GM19035 (cell line): Measurements from ENCODE around the gene LYRM9.
A peak's percentile ranks its signal among the peaks of the same experiment; 100 is the strongest.
"Not testable (repeated sequence)": the region's sequence is repeated elsewhere in the genome, so short reads cannot be mapped to it uniquely, and the experiment has no call there.

Source experiments
- ATAC-seq: cut with Tn5 transposase; IDR thresholded peaks from one replicate; pipeline ENCODE4 v1.9.1; 2021; ENCODE audit not compliant: unreplicated experiment

LYRM9 gene

DNA sequence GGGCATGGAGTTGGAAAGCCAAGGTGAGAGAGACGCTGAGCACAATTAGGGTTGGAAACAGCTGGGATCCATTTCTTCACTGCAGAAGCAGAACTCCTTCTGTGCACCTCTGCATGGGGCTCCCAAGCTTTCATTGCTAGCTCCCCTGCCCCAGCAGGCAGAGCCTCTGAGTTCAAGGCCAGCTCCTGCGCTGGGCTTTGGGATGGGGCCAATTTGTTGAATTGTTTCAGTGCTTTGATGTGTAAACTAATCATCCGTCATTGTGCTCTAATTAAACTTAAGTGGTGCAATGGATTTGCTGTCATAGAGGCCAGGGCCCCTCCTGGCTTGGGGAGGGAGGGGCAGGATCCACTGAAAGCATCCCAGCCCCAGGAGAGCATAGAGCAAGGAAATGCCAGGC is 13.5 kb upstream of the LYRM9 start:
- ATAC-seq: no peak

DNA sequence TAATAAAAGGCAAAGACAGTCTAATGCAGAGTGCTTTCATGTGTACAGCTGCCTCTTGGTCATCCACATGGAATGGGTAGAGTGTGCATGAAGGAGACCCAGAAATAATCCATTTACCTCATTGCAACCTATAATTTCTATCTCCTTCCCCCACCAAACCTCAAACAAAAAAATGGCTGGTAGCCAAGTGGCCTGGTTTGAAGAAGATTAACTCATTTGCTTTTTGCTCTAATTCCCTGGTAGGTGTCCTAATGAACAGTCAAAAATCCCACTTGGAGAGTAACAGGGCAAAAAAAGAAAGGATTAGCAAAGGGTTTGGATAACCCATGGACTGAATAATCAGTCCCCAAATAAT is 13.0 kb upstream of the LYRM9 start:
- no peak for ATAC-seq

DNA sequence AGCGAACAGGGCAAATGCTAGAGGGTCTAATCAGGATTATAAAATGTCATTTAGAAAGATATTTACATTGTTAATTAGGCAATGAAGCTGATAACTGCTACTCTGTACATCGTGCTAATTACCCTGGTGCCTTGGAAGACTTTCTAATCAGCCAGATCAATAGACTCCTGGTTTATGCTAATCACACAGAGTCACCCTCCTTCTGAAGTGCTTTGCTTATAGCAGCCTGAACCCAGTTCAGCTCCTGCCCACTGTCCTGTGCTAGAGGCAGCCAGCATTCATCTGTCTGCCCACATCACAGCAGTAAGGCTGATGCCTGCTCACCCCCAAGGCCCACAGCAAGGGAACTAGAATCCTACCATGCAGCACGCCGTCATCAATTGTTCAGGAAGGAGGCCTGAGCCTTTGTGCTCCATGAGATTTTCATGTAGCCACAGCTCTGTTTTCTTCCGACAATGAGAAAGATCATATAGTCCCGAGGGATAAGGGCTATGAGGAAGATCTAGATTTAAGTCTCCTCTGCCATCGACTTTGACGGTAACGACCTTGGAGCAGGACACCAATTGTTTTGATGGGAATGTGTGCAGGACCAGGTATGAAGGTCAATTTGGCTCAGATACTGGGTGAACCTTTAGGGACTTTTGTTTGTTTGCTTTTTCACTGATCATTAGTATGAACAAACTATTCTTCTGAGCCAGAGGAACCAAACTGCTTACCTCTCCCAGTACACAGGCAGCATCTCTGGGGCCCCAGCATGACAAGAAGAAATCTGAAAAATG is 12.5 kb upstream of the LYRM9 start:
- no peak for ATAC-seq

DNA sequence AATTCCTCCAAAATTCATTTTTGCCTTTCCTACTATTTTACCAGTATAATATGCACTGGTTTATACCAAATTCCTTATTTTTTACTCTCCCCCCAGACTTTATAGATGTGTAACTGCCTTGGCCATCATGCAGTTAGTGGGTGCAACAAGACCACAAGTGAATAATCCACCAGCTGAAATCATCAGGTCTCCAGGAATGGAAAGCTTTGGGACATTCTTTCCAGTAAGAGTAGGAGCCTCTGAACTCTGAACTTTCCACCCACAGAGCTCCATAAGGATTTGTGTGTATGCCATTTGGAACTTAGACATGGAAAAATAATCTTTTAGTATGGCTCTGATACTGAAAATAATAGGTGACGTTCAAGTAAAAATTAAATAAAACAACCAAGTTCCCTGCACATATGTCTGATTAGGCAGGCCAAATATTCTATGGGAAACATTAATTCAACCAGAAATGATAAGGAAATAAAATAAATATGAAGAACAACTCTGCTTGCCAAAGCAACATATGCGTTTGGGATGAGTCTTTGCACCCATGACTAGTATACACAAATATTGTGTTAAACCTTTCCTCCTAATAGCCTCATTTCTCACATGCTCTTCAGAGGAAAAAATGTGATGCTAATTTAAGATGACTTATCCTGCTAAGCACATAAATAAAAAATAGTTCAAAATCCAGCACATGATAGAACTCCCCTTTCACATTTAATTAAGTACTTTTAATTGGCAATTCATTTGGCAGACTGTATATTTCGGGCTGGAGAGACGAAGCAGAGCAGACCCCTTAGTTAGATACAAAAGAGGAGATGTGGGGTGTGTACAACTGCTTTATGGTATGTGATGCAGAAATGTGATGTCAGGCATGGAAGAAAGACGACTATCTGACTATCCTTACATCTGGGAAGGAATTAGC is 11.6 kb upstream of the LYRM9 start:
- ATAC-seq: no peak

DNA sequence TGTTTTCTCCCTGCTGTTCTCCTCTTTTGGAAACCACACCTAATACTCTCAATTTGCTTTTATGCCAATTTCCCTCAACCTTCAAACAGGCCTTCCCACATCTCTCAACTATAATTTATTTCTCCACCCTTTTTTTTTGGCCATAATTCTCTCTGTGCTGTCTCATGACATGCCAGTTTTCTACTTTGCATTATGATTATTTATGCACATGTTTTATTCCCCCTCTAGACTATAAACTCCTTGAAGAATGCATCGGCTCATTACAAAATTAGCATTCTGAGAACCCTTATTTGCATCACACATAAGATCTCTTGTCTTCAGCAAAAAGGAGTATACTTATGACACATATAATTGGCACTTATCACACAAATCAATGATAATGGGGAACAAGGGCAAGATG is 10.9 kb upstream of the LYRM9 start:
- no peak for ATAC-seq

DNA sequence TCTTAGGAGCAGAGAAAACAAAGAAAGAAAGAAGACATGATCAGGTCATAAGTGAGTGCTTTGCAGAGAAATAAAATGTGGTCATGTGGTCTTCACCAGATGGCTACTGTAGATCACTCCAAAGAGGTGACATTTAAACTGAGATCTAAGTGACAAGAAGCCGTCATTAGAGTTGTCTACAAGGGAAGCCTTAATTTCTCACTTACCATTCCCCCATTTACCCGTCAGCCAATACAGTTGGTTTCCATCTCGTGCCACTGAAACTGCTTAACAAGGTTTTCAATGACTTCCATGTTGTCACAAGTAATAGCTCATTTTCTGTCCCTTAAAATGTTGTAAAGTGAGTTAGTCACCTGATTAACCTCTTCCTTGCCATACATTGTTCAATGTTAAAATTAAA is 6.4 kb upstream of the LYRM9 start:
- ATAC-seq: no peak

DNA sequence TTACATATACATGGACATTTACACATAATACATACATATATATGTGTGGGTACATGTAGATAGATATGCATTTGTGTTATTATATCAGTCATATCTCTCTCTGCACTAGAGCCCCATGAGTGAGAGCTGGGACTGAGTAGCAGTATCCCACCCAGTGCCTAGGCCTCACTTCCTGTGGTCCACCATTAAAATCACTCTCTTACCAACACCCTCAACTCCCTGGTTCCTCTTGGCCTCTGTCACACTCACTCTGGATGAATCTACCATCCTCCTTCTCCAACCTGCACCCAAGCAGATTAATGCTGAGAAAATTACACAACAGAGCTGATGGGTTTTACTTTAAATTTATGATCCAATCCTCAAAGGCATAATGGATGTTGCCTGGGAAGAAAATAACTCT is 4.9 kb upstream of the LYRM9 start:
- no peak for ATAC-seq

DNA sequence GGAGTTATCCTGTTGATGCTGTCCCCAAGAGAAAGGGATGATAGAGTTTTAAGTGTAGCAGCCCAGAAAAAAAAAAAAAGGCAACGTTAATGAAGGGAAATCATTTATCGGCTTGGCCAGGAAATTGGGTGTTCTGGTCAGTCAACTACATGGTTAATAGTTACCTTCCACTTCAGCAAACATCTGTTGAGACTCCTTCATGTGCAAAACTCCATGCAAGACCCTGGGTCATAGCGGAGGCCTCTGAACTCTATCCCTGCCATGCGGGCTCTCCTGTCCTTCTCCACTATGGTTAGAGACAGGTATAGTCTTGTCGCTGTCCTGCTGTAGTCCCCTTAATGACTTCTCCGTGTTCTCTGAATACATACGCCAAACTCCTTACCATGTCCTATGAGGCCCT is 3.5 kb upstream of the LYRM9 start:
- ATAC-seq: no peak

DNA sequence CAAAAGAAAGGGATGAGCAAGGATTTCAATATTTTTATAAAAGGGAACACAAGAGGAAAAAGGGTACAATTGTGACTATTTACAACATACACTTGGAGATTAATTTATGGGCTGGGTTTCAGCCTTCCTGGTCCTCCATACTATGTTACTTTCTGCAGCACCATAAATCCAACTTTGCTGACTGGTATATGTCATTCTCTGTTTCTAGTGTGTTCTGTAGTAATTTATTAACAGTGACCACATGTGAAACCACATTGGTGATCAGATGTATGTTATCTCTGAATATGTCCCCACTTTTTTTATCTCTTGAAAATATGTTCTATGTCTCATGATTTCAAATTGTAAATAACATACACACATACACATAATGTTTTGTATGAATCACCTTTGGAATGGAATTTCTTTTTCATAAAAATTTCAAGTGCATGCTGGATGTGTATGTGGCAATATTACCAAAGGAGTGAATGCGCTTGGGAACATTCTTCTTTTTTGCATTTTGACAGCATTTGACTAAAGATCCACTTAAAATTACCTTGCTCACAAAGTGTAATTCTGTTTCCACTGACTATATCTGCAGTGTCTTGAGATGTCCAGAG is 2.9 kb upstream of the LYRM9 start:
- no peak for ATAC-seq

DNA sequence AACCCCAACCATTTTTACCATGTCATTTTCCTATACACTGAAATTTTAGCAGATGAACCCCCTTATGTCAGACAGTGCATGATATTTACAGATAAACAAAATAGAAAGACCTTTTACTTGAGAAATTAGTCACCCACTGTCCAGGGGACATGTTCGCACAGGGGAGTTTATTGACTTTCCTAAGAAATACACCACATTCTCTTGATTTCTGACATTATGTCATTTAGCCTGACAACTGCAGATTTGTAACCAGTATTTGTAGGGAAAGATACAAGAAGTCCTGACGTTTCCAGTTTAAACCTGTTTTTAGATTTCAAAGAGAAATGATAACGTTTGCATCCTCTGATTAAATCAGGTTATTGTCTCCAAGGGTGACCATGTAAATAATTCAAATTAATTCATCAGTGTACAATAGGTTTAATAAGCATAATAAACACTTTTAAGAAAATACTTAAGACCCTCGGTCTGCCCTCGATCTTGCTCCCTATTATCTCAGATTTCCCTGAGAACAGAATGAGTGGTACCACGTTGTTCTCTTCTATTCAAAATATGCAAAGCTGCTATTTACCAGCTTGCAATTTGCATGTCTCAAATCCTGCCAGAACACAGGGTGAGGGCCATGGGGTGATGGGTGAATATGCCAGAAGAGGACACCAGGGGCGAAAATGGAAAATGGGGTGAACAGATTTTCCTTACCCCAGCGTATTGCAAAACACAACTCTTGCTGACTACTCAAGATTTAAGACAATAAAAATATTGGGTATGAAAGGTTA is 2.1 kb upstream of the LYRM9 start:
- ATAC-seq: no peak

DNA sequence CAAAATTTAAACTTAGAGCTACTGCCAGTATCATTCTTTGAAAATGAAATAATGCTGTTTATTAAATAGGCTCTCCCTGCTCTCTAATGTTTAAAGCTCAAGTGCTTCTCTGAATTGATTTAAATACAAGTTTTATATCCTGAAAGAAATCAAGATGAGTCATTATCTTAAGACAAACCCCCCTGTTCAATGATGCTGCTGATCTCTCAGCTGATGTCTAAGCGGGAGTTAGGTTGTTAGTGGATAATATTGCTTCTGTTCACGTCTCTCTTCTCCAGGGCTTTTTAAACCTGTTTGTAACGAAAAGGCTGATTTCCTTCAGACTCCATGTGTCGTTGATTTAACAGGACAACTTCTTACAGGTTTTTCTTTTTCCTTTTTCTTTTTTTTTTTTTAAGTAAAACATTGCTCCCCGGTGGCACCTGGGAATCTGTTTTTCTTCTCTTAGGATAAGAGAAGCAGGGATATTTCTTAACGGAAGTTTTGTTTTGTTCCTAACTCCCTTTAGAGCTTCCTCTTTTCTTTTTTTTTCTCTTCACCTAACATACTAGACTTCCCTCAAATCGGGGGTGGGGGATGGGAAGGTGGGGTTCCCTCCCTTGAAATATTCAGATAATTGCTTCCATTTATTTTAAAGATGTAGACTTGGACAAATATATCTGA is 807 bp upstream of the LYRM9 start:
- ATAC-seq: no peak

DNA sequence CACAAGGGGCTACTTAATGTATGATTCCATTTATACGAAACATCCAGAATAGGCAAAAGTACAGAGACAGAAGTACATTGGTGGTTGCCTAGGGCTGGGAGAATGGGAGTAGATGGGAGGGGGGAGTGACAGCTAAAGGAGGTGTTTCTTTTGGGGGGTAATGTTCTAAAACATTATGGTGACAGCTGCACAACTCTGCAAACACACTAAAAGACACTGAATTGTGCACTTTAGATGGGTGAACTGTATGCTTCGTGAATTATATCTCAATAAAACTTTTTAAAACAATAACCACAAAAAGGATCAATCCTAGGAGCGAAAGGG is 661 bp downstream of the LYRM9 start:
- ATAC-seq: no peak

DNA sequence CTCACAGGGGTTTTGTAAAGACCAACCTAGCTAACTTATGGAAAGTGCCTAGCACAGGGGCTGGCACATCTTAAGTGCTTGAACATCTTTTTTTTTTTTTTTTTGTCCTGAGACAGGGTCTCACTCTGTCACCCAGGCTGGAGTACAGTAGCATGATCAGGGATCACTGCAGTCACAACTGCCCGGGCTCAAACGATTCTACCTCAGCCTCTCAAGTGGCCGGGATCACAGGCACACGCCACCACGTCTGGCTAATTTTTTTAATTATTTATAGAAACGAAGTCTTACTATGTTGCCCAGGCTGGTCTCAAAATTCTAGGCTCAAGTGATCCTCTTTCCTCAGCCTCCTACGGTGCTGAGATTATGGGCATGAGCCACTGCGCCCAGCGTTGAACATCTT is 1.3 kb downstream of the LYRM9 start:
- no peak for ATAC-seq

DNA sequence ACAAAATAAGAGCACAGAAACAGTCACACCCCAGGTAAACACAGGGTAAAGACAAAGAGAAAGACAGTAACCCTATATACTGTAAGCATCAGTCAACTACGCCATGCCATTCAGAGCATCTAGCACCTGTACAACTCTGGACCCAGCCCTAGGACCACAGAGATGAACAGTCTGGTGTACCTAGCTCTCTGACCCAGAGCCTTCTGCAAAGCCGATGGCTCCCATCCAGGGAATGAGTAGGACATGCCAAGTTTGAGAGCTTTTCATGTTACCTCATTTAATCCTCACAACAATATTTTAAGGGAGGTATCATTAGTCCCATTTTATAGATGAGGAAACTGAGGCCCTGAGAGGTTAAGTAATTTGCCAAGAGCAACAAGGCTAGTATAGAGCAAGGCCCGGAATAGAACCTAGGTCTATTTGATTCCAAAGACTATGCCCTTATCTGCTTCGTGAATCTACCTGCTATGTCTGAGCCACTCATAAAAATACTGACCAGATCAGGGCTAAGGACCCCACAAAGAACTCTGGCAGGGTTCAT is 3.4 kb downstream of the LYRM9 start:
- no peak for ATAC-seq

DNA sequence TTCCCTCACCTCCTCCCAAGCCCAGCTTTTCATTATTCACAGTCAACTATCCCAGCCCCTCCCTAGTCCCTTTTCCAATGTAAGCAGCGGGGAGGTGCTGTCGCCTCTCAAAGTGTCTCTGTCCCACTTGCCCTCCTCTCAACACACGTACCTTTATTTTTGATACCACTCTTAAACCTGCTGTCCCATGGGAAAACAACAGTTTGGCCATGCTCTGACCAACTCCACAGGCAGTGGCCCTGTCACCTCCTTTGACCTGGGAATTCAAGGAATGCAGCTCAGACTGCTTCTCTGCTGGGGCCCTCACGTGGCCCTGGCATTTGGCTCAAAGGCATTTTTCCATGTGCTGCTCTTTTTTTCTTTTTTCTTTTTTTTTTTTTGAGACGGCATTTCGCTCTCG is 4.2 kb downstream of the LYRM9 start:
- no peak for ATAC-seq

DNA sequence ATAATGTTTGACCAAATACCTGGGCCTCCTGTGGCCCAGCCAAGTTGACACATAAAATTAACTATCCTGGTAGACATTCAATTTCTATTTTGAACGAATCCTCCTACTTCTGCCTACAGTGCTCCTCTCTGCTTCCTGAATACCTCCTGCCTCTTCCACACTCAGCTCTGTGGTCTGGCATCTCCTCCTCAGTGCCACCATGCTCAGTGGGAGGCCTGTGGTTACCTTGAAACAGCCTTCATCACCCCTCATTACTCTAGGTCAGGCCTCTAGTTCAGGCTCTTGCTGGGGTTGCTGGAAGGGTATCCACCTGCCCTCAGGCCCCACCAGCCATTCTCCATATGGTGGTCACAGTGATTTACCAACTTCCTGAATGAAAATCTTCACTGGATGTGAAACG is 5.1 kb downstream of the LYRM9 start:
- no peak for ATAC-seq

DNA sequence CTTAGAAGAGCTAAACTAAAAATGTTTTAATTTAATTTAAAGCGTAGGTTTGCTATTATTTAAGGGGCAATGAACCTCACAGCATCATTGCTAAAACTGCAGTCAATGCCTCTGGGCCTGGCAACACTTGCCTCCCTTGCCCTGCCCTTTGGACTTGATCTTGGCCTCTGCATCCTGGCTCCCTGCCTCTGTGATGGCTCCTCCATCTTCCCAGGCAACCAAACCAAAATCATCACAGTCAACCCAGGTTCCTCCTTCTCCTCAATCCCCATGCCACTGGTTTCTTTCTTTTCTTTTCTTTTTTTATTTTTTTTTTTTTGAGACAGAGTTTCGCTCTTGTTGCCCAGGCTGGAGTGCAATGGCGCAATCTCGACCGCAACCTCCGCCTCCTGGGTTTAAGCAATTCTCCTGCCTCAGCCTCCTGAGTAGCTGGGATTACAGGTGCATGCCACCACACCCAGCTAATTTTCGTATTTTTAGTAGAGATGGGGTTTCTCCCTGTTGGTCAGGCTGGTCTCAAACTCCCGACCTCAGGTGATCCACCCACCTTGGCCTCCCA is 6.7 kb downstream of the LYRM9 start:
- ATAC-seq: not testable (repeated sequence)

DNA sequence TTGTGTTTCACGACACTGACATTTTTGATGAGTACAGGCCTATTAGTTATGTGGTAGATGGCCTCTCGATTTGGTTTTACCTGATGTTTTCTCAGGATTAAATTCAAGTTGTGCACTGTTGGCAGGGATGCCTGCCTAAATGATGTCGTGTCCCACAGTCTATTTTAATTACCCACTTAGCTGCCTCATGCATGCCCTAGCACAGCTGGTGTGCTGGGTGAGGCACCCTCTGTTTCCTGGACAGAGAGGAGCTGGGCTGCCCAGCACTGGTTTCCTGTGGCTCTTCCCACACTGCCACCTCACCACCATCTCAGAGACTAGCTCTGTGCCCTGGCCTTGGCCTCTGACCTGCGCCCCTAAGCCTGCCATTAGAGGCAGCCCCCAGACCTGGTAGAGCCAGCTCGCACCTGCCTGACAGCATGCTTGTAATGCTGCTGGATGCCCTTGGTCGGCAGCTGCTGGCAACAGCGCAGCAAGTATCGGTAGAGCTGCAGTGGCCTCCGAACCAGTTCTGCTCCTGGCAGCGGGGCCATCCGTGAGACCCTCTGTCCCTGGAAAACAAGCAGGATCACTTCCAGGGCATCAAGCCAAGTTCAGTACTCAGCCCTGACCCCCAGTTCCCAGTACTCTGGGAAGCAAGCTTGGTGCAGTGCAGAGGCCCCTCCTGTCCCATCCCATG is 10.9 kb downstream of the LYRM9 start:
- ATAC-seq: no peak

DNA sequence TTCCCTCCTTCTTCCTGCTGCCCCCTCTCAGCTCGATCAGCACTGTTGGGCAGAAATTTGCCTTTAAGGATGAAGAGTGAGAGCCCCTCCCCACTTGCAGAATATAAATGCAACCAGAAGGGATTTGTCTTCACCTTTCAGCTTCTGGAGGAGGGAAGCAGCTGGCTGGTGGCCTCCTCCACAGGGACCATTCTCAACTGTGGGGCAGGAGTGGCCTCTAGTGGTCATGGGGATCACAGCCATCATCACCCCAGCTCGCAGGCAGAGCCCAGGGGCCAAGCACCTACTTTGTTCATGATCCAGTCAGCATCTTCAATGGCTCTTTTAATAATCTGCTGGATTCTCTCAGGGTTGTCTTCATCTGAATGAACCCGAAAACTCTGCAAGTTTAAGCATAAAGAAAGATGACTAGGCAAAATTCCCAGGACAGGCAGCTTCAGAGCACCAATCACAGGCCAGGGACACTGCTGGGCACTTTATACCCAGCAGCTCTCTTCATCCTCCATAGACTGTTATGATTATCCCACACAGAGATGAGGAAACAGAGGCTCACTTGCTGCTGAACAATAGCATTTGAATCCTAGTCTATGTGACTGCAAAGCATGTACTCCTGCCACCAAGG is 13.1 kb downstream of the LYRM9 start:
- ATAC-seq: peak; percentile 56
